HG02981 (cell line): ENCODE results near the gene NR2E3.

Experiments used
- ATAC-seq: cut with Tn5 transposase; IDR thresholded peaks from one replicate; pipeline ENCODE4 v1.9.1; 2021; ENCODE audit warnings: mild to moderate bottlenecking, moderate library complexity; ENCODE audit not compliant: unreplicated experiment

NR2E3 gene

GRCh38 chr15:71790081-71790480, 20.3 kb upstream of the NR2E3 start:
- ATAC-seq: no peak

- ATAC-seq: no peak
Measured at GRCh38 chr15:71791975-71792374, 18.4 kb upstream of the NR2E3 start.

DNA sequence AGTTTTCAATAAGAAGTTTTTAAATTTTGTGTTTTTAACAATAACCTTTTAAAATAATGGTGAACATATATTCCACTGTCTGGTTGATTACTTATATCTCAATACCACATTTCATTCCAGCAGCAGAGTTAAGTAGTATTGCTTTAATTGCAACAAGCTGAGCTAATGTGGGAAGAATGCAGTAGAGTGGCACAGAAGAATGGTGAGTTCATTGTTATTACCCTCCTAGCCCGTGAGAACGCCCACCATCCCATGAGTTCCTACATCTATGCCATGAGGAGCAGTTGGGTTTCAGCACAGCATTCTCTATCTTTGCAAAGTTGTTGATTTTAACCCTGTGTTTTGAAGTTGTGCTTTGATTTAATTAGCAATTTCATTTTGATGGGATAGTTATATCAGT, 17.8 kb upstream of the NR2E3 start:
- no peak for ATAC-seq

- ATAC-seq: no peak
Measured at GRCh38 chr15:71798641-71799040, 11.7 kb upstream of the NR2E3 start.

GRCh38 chr15:71800190-71800589, 10.2 kb upstream of the NR2E3 start:
- ATAC-seq: no peak

- ATAC-seq: no peak
Measured at GRCh38 chr15:71800835-71801745, 9.3 kb upstream of the NR2E3 start.

DNA sequence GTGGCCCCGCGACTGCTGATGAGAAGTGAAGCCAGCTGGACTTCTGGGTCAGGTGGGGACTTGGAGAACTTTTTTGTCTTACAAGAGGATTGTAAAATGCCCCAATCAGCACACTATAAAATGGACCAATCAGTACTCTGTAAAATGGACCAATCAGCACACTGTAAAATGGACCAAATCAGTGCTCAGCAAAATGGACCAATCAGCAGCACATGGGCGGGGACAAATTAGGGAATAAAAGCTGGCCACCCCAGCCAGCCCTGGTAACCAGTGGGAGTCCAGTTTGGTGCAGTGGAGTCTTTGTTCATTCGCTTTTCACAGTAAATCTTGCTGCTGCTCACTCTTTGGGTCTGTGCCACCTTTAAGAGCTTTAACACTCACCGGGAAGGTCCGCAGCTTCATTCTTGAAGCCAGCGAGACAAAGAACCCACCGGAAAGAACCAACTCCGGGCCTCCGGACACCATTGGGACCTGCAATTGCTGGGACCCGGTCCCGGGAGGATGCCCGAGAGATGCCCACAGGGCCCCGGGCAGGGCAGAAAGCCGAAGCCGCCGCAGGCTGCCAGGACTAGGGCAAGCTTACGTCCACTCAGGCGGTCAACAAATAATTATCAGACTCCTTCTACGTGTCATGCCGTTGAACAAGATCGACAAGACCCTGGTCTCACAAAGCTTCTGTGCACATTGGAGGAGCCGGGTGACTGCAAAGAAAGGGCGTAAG, 8.3 kb upstream of the NR2E3 start:
- no peak for ATAC-seq

GRCh38 chr15:71802770-71803169, 7.6 kb upstream of the NR2E3 start:
- no peak for ATAC-seq

- no peak for ATAC-seq
Measured at GRCh38 chr15:71804226-71804625, 6.1 kb upstream of the NR2E3 start.

- peak; percentile 45 for ATAC-seq
Measured at GRCh38 chr15:71804695-71805470, 5.5 kb upstream of the NR2E3 start.

- no peak for ATAC-seq
Measured at GRCh38 chr15:71806452-71806931, 3.9 kb upstream of the NR2E3 start.

DNA sequence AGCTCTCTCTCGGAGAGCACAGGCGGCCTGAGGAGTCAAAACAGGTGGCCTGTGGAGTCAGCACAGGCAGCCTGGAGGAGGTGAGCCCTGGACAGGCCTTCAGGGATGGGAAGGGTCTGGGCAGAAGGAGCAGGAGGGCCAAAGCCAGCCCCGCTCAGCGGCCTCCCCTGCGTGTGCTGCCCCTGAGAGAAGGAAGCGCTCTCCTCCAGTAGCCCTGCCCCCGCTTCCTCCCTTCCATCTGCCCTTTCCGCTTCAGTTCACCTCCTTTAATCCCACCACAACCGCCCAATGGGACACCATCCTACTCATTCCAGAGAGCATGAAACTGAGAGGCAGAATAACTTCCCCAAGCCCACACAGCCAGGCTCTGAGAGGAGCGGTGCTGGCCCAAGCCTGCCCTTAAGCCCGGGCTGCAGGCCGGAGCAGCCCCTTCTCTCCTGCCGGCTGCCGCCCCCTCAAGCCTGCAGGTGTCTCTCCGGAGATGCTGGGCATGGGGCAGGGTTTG, 3.2 kb upstream of the NR2E3 start:
- no peak for ATAC-seq

DNA sequence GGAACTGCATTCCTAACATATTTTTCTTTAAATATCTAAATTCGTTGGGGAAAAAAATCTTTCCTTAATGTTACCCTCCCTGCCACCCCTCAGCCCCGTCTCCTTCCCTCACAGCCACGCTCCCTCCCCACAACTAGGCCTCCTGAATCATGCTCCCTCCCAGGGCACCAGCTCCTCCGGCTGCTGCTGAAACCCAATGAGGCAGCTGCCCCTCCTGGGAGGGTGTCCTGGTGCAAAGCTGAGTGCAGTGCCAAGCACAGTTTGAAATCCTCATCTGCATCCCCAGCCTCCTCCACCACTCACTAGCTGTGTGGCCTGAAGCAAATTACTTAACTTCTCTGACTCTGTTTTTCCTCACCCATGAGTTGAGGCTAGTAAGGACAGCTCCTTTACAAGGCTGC, 2.7 kb upstream of the NR2E3 start:
- no peak for ATAC-seq

DNA sequence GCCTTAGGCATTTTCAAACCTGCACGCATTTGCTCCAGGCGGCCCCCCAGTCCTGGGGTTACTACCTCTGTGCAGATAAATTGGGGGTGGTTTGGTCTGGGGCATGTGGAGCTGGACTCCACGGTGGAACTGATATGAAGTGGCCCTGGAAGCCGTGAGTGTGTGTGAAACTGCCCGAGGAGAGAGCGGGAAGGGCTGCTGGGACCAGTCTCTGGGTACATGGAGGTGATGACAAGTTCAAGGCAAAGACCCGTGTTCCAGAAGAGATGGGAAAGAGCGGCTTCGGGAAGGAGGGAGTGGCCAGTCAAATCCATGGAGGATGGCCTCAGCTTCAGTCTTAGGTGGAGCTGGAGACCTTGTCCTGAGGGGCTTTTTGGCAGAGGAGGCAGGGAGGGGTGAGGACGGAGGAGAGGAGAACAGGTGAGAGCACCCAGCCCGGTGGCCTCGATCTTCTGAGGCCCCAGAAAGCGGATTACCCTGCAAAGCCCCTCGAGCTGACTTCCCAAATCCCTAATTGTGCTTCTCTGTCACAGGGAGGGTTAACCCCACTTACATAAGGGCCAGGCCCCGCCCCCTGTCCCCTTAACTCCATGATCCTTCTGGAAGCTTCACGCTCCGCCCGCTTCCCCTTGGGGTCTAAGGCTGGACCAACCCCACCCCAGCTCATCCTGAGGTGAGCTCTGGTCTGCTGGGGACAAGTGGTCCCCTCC, 1.9 kb upstream of the NR2E3 start:
- no peak for ATAC-seq

- no peak for ATAC-seq
Measured at GRCh38 chr15:71809346-71809745, 1.0 kb upstream of the NR2E3 start.

- ATAC-seq: no peak
Measured at GRCh38 chr15:71811036-71811736, 832 bp downstream of the NR2E3 start.

DNA sequence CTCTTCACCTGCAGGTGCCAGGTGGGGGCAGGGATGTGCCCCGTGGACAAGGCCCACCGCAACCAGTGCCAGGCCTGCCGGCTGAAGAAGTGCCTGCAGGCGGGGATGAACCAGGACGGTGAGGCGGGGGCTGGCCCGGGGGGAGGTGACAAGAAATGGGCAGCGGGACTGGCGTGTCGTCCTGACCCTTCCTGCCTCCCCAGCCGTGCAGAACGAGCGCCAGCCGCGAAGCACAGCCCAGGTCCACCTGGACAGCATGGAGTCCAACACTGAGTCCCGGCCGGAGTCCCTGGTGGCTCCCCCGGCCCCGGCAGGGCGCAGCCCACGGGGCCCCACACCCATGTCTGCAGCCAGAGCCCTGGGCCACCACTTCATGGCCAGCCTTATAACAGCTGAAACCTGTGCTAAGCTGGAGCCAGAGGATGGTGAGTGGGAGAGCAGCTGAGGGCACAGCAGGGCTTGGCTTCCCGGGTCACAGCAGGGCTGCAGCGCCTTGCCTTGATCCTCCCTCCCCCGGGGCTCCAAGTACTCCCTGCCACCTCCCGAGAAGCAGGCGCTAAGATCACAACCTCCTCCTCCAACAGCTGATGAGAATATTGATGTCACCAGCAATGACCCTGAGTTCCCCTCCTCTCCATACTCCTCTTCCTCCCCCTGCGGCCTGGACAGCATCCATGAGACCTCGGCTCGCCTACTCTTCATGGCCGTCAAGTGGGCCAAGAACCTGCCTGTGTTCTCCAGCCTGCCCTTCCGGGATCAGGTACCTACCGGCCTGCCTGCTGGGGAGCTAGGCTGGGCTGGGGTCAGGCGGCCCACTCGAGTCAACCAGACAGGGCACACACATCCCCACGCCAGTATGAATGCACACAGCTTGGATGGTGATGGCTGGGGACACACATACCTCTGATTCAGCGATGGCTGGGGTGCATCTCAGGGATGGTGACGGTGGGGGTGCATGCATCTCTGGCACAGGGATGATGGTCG, 1.7 kb downstream of the NR2E3 start:
- ATAC-seq: no peak

DNA sequence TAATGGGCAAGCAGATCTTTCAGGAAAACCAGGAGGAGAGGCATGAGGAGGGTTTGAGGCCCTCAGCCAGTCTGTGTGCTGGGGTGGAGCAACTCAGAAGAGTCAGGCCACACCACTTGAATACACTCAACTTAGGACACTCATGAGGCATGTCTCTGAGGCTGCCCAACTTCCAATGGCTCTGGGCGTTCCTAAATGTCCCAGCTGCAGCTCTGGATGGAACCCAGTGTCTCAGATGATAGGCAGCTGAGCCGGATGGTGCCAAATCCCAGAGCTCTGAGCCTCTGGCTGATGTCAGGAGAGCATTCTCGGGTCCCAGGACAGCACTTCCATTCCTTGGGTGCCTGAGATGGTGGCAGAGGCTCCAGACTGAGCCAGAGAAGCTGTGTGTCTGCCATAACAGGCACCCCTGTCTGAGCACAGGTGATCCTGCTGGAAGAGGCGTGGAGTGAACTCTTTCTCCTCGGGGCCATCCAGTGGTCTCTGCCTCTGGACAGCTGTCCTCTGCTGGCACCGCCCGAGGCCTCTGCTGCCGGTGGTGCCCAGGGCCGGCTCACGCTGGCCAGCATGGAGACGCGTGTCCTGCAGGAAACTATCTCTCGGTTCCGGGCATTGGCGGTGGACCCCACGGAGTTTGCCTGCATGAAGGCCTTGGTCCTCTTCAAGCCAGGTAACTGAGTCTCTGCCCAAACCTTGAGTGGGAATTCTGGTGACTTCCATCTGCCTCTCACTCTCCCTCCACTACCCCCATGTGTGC, 2.8 kb downstream of the NR2E3 start:
- no peak for ATAC-seq
